ENCODE measurements around the gene P2RX3. TPM values are rescaled to one million over a fixed set of nuclear protein-coding genes. Genes with fewer than 3 reads are reported as not detected.

P2RX3 gene
- total RNA-seq, 1 experiment from 2014 or later = 0.15 TPM

- H3K9me3 Mint-ChIP-seq = peaks cover 3 to 4% of the 10 kb centered on the region in 2 experiments; a peak in 4 of 5 replicates
- H3K27me3 Mint-ChIP-seq (ENCODE audit: low read depth) = peaks cover 12% of the 10 kb centered on the region
Measured at GRCh38 chr11:57356268-57356667, 18.1 kb downstream of the P2RX3 start.

More at GRCh38 chr11:57356268-57356667, 18.1 kb downstream of the P2RX3 start:
- no peak overlapping the region for H3K14ac ChIP-seq (ENCODE audit: insufficient read depth, low read length)
- no peak overlapping the region for H3K27ac ChIP-seq (ENCODE audit: insufficient read length, low read depth, low read length)
- no peak overlapping the region for H2BK5ac ChIP-seq (ENCODE audit: insufficient read length, low read length)
- no peak overlapping the region for H3K4me2 ChIP-seq (ENCODE audit: insufficient read depth, insufficient read length, low read length)
- H3K36me3 Mint-ChIP-seq (ENCODE audit: insufficient read depth in 1 of 3, low read depth in 3 of 3) = peaks cover 0 to 3% (median 0%) of the 10 kb centered on the region in 3 experiments; a peak in 1 of 7 replicates
- H2BK20ac ChIP-seq (ENCODE audit: low read depth, low read length, poor library complexity, severe bottlenecking) = no peak overlapping the region
- H2AK5ac ChIP-seq (ENCODE audit: insufficient read length, low read length) = no peak overlapping the region
- H3K27ac Mint-ChIP-seq = no peak overlapping the region
- H3K4ac ChIP-seq (ENCODE audit: low read depth, low read length) = no peak overlapping the region
- H3K56ac ChIP-seq (ENCODE audit: insufficient read length, low read depth, low read length) = no peak overlapping the region
- no peaks in the 10 kb centered on the region for H3K79me1 ChIP-seq (ENCODE audit: insufficient read depth, low read depth, low read length, poor library complexity, severe bottlenecking)
- no peak overlapping the region for H2BK15ac ChIP-seq (ENCODE audit: low read depth, low read length)
- H3K23ac ChIP-seq (ENCODE audit: insufficient read length, low read depth, low read length) = no peak overlapping the region
- no peaks in the 10 kb centered on the region for H3K23me2 ChIP-seq (ENCODE audit: insufficient read length, low read depth, low read length, poor library complexity, severe bottlenecking)
- no peaks in the 10 kb centered on the region for H4K20me1 ChIP-seq (ENCODE audit: control insufficient read depth, insufficient read depth, insufficient read length)
- H2BK120ac ChIP-seq (ENCODE audit: low read depth, low read length, poor library complexity, severe bottlenecking) = no peak overlapping the region
- no peak overlapping the region for H3K9ac ChIP-seq (ENCODE audit: extremely low read depth, insufficient read length, low read length)
- no peak overlapping the region for H2BK12ac ChIP-seq (ENCODE audit: insufficient read length, low read depth, low read length)
- H3K27me3 ChIP-seq (ENCODE audit: insufficient read depth, low read length) = no peaks in the 10 kb centered on the region
- no CpG with 5 or more reads among the region's 9 CpGs for WGBS (ENCODE audit: extremely low coverage, insufficient read length, low lambda C conversion rate)
- H4K8ac ChIP-seq (replicated peaks; ENCODE audit: insufficient read length, low read depth, low read length) = no peak overlapping the region
- DNase-seq = no peak
- no peaks in the 10 kb centered on the region for H3K9me3 ChIP-seq (ENCODE audit: control insufficient read depth, low read depth, low read length)
- no peaks in the 10 kb centered on the region for H3K4me1 ChIP-seq (ENCODE audit: insufficient read depth, low read length)
- no peak overlapping the region for H4K91ac ChIP-seq (ENCODE audit: insufficient read length, low read depth, low read length)
- peaks cover 30 to 36% of the 10 kb centered on the region in 2 experiments for H3K4me1 Mint-ChIP-seq
- no peak overlapping the region for H3K18ac ChIP-seq (ENCODE audit: insufficient read length, low read depth, low read length)
- H2AFZ ChIP-seq (ENCODE audit: low read length) = no peak overlapping the region
- no peaks in the 10 kb centered on the region for H3K79me2 ChIP-seq (ENCODE audit: insufficient read depth, low read length)
- H3K4me3 Mint-ChIP-seq = no peak overlapping the region
- TF ChIP-seq CTCF (conservative IDR thresholded peaks at IDR 0.05) = no peak
- H4K5ac ChIP-seq (ENCODE audit: insufficient read length, low read depth, low read length) = no peak overlapping the region
- no peak overlapping the region for H3T11ph ChIP-seq (ENCODE audit: low read length)

All from H9 (cell line).